Superior temporal gyrus (tissue), 1 donor: ENCODE measurements around the gene RAD9A.
A peak's percentile ranks its signal among the peaks of the same experiment; 100 is the strongest.
"Not testable (repeated sequence)": the region's sequence is repeated elsewhere in the genome, so short reads cannot be mapped to it uniquely, and the experiment has no call there.

Experiments
- DNase-seq: peaks from one replicate; pipeline ENCODE4 v3.0.0-alpha.2; 2016; ENCODE audit errors: extremely low spot score

RAD9A gene

DNA sequence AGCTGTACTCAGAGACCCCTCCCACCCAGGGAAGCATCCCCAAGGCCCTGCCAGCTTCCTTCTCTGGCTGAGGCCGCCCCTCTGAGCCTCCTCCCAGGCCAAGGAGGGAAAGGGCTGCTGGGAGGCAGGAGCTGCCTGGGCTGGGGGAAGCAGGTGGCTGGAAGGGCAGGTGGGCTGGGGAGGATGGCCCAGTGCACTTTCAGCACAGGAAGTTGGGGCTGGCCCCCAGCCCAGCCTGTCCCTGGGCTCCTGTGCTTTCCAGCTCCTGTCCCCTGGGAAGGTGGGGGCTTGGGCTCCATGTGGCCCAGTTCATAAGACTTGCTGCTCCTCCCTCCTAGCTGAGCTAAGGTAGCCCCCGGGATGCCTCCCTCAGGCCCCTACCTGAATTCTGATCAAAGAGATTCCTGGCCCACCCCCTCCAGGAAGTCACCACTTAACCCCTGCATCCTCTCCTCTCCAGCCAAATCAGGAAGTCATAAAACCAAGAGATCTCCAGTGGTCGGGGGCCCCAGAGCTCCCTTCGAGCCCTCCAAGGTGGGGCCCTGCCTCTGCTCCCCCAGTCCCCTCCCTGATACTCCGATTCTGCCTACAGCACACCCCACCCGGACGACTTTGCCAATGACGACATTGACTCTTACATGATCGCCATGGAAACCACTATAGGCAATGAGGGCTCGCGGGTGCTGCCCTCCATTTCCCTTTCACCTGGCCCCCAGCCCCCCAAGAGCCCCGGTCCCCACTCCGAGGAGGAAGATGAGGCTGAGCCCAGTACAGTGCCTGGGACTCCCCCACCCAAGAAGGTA, 5.0 kb downstream of the RAD9A start:
- no peak for DNase-seq

DNA sequence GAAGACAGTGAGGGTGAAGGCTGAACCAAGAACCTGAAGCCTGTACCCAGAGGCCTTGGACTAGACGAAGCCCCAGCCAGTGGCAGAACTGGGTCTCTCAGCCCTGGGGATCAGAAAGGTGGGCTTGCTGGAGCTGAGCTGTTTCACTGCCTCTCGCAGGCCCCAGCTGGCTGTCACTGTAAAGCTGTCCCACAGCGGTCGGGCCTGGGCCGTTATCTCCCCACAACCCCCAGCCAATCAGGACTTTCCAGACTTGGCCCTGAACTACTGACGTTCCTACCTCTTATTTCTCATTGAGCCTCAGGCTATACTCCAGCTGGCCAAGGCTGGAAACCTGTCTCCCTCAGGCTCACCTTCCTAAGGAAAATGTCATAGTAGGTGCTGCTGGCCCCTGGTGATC, 5.8 kb downstream of the RAD9A start:
- no peak for DNase-seq

DNA sequence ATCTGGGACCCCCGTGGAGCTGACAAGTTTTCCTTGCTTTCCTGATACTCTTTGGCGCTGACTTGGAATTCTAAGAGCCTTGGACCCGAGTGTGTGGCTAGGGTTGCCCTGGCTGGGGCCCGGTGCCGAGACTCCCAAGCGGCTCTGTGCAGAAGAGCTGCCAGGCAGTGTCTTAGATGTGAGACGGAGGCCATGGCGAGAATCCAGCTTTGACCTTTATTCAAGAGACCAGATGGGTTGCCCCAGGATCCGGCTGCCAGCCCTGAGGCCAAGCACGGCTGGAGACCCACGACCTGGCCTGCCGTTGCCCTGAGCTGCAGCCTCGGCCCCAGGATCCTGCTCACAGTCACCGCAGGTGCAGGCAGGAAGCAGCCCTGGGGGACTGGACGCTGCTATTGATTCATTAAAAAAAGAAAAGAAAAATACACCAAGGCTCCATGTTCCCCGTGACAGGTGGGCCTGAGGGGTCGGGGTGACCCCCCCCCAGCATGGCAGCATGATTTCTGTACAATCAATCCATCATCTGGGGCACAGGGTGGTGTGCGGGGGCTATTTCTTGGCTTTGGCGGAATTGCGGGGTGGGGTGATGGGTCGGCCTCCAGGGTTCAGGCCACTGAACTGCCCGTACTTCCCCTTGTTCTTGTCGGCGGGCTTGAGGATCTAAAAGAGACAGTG, 6.3 kb downstream of the RAD9A start:
- DNase-seq: peak; percentile 6

DNA sequence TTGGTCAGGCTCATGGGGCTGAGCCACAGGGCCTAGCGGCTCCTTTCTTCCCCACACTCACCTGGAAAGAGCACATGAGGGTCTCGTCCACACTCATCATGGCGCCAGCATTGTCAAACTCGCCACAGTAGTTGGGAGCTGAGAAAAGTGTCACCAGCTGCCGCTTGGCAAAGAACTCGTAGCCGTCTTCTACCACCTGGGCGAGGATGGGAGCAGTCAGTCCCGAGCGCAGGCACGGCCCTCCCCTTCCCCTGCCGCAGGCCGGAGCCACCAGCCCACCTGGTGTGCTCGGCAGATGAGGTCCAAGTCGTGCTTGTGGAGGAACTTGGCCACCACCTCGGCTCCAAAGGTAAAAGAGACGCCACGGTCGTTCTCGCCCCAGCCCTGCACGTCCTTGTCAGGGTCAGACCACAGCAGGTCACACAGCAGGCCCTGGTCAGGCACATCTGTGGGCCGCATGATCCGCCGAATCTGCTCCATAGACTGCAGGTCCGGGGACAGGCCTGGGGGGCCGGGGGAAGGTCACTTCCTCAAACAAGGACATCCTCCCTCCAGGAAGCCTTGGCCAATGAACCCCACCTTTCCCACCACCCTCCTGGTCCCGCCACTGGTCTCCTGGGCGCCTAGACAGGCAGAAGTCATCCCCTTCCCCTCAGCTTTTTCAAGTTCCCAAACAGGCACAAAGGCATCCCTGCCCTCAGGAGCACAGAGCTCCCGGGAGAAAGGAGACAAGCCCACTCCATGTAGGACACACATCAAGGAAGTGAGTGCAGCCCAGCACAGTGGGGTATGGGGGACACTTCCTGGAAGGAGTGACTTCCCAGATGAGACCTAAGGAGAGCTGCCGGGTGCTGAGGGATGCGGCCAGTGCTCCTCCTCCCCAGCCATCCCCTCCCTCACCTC, 7.1 kb downstream of the RAD9A start:
- DNase-seq: no peak

DNA sequence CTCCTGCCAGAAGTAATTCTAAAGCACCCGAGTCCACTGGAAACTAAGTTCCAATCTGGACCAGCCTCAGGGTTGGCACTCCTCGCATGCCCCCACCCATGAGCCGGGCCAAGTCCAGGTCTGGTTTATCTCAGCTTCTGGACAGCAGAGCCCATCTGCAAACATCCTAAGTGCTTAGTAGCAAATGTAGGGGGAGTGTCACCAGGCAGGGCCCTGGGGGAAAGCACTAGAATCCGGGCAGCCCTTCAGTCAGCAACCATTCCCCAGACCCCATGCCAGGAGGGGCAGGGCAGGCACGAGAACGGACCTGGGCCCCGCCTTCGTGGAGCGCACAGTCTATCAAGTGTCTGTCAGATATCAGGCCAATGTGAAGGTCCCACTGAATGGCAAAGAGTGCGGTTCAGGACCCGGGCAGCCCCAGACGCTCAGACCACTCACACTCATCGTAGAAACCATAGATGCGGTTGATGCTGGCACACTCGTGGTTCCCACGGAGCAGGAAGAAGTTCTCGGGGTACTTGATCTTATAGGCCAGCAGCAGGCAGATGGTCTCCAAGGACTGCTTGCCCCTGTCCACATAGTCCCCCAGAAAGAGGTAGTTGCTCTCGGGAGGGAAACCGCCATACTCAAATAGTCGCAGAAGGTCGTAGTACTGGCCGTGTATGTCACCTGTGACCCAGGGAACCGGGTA, 8.6 kb downstream of the RAD9A start:
- no peak for DNase-seq

DNA sequence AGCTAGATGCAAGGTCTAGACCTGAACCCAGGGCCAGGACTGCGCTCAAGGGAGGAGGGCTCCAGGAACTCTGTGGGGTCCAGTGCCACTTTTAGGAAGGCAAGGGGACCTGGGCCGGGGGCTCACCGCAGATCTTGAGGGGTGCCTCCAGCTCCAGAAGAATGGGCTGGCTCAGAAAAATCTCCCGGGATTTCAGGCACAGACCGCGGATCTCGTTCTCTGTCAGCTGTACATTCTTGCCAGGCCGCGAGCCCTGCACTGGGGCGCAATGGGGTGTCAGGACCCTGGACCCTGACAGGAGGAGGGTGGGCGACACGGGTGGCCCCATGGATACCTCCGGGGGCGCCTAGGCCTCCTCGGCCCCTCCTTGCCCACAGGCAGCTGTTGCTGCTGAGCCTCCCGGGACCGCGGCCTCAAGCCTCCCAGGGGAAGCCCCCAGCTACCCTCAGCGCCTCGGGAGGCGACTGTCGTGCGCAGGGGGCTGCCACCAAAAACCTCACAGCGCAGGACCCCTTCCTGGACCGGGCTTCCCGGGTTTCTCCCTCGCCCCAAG, 9.2 kb downstream of the RAD9A start:
- no peak for DNase-seq

DNA sequence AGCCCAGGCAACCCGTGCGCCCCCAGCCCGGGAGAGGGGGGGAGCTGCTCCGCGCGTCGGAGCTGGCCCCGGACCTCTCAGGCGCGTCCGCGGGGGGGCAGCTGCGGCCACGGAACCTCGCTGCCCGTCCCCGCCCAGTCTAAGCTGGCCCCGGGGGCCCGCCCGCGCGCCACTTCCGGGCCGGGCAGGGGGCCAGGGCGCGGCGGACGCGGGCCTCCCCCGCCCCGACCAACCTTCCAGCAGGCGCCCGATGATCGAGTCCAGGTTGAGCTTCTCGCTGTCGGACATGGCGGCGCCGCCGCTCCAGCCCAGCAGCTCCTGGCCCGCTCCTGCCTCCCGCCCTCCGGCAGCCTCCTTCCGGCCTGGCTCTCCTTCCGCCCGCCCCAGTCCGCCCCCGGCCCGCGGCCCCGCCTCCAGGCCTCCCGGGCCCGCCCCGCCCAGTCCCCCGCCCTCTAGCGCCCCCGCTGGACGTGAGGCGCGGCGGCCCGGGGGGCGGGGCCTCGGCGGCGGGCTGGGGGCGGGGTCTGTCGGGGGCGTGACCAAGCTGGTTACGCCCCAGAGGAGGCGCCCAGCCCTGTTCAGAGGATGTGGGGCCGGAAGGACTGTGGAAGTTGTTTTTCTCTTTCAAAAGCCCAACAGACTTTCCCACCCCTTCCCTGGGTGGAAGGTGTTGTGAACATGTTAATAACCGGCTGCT, 9.9 kb downstream of the RAD9A start, which contains the start of gene PPP1CA:
PPP1CA (minus strand) TSS at position 364 of the 697 bp plus-strand sequence; CDS start at position 288, 76 bp downstream.
- peak; percentile 86 for DNase-seq

DNA sequence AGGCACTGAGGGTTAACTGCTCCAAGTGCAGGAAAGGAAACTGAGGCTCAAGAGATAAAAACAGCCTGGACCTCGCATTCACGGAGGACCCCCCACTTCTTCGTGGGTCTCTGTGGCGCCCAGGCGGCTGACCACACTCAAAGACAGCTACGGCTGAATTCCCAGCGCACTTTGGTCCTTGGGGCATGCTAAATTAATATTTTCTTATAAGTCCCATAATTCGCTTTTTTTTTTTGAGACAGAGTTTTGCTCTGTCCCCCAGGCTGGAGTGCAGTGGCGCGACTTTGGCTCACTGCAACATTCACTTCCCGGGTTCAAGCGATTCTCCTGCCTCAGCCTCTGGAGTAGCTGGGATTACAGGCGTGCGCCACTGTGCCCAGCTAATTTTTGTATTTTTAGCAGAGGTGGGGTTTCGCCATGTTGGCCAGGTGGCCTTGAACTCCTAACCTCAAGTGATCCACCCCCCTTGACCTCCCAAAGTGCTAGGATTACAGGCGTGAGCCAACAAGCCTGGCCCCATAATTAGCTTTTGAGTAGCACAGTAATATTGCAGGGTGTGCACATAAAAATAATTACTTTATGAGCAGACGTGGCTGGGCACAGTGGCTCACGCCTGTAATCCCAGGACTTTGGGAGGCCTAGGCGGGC, 10.5 kb downstream of the RAD9A start:
- DNase-seq: not testable (repeated sequence)

DNA sequence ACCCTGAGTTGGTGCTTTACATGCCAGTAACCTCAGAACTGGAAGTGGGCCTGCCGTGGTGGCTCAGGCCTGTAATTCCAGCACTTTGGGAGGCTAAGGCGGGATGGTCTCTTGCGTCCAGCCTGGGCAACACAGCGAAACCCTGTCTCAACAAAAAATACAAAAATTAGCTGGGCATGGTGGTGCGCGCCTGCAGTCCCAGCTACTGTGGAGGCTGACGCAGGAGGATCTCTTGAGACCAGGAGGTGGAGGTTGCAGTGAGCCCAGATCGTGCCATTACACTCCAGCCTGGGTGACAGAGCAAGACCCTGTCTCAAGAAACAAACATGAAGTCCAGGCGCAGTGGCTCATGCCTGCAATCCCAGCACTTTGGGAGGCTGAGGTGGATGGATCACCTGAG, 11.3 kb downstream of the RAD9A start:
- DNase-seq: not testable (repeated sequence)

DNA sequence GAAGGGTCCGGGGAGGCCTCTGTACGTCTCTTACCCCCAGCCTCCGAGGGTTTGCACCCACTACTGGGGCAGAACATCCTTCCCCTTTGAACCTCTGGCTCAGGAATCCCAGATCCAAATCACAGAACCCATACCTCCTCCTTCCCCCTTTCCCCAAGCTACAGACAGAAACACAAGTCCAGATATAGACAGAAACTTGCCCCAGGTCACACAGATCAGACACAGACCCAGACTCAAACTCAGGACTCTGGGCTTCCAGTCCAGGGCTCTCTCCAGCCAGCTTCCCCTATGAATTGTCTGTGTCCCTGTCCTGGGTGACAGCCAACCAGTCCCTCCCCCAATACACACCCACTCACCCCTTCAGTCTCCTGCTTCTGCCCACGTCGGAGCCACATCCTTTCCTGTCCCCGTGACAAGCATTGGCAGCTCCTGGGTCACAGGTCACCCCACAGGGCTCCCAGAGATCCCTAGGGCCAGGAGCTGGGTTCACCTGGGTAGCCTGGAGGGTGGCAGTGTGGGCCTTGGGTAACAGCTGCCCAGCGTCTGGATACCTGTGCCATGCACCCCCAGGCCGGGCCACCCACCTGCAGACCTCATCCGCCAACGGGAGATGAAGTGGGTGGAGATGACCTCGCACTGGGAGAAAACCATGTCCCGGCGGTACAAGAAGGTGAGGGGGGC, 12.9 kb downstream of the RAD9A start:
- DNase-seq: peak; percentile 6

DNA sequence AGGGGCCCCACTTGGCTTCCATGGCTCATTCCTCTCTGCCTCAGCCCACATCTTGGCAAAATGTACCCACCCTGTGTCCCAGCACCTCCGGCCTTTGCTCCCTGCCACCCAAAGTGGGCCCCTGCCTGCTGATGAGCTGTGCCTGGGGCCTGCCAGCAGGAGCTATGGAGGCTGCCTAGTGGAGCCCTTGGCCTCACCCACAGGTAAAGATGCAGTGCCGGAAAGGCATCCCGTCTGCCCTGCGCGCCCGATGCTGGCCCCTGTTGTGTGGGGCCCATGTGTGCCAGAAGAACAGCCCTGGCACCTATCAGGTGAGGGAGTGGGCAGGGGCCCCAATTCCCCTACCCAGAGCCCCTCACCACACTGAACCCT, 13.4 kb downstream of the RAD9A start:
- no peak for DNase-seq

DNA sequence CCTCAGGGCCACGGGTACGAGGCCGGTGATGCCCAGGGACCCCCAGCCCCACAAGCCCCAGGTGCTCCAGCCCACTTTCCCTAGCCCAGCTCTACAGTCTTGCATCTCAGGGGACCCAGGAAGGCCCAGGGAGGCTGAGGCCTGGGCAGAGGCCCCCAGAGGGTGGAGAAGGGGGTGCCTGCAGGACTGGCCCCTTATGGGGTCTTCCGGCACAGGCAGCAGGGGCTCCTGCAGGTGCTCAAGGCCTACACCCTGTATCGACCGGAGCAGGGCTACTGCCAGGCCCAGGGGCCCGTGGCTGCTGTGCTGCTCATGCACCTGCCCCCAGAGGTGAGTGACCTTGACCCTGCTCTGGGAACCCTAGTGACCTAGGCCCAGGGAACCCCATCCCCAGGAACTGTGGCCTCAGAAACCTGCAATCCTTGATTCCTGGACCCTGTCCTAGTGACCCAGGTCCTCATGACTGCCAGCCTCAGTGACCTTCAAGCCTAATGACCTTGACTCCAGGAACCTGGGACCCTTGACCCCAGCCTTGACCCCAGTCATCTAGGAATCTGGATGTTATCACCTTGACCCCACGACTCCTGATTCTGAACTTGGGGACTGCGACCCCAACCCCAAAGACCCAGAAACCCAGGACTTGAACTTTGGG, 14.0 kb downstream of the RAD9A start:
- DNase-seq: no peak

DNA sequence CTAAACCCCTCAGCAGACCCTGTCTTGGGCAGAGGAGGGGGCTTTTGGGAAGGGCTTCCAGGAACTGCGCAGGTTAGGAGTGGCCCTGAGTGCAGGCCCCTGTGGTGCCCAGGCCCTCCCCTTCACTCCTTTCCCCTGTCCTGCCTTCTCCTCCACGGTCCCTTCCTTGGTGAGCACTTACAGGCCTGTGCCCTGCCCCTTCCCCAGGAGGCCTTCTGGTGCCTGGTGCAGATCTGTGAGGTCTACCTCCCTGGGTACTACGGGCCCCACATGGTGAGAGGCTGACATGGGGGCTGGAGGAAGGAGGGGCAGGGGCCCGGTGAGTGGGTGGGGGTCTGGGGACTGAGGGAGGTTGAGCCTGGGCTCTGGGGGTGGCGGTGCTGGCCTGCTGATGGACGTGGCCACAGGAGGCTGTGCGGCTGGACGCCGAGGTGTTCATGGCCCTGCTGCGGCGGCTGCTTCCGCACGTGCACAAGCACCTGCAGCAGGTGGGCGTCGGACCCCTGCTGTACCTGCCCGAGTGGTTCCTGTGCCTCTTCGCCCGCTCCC, 14.7 kb downstream of the RAD9A start:
- DNase-seq: no peak

DNA sequence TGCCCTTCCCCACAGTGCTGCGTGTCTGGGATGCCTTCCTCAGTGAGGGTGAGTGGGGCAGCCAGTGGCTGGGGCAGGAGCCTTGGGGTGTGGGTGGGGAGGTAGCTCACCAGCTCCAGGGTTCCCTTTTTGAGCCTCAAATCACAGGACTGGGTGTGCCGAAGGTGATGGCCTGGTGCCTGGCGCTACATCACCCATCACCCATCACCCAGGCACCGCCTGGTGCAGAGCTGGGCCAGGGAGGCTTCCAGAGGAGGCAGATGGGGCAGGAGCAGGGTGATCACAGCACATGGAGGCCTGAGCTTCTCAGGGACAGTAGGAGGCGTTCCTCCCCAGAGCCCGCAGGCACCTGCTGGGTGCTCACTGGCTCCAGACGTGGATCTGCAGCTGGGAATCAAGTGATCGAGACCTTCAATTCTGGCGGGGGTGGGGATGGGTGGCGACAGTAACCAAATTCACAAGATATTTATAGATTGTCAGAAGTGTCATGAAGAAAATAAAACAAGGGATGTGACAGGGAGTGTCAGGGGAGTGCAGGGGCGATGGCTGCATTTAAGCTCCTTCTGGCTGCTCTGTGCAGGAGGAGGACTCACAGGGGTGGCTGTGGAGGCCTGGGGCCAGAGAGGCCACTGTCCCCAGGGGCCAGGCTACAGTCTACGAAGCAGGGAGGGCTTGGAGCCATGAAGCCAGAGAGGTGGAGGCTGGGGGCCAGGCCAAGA, 15.3 kb downstream of the RAD9A start:
- peak; percentile 74 for DNase-seq

DNA sequence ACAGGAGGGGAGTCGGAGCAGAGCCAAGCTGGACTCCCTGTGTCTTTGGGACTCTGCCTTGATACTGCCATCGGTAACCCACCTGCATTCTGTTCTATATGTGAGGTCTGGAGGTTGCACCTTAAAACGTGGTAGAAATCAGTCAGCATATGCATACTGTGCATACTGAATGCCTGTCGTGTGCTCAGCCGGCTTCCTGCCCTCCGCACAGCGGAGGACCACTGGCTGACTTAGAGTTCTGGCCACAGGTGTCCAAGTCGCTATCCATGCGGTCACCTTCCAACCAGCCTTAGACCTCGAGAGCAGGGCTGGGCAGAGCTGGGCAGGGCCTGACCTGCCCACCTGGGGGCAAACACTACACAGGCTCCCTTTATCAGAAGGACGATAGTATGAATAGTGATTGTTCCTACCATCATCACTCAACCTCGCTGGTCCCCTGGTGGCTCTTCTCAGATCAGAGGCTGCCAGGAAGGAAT, 15.9 kb downstream of the RAD9A start:
- peak; percentile 19 for DNase-seq

DNA sequence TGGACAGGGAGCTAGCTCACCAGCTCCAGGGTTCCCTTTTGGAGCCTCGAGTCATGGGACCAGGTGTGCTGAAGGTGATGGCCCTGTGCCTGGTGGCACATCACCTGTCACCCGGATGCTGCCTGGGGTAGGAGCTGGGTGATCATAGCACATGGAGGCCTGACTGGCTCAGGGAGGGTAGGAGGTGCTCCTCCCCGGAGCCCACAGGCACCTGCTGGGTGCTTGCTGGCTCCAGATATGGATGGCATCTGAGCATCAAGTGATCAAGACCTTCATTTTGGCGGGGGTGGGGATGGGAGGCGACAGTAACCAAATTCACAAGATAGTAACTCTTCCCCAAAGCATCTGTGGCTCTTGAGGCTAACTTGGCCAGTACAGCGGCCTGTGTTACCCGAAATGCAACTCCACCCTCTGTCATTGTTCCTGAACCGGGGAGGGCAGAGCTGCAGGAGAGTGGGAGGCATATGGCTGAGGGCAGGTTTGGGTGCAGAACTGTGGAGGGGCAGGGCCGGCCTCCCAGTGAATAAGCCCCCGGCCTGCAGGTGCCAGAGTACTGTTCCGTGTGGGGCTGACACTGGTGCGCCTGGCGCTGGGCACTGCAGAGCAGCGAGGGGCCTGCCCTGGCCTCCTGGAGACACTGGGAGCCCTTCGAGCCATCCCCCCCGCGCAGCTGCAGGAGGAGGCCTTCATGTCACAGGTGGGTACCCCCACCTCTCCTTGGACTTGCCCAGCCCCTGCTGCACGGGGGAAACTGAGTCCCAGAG, 16.8 kb downstream of the RAD9A start:
- DNase-seq: peak; percentile 7

DNA sequence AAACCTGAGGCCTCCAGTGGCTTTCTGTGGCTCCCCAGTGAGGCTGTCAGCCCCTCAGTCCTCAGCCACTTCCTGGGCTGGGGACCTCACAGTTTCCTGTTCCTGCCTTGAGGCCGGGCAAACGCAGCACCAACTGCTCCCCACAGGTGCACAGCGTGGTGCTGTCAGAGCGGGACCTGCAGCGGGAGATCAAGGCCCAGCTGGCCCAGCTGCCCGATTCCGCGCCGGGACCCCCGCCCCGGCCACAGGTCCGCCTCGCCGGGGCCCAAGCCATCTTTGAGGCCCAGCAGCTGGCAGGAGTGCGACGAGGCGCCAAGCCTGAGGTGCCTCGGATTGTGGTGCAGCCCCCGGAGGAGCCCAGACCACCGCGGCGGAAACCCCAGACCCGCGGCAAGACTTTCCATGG, 17.5 kb downstream of the RAD9A start:
- no peak for DNase-seq
